ENCODE data around the gene DNM2.

GRCh38 chr19:10796653-10797052, 78.8 kb downstream of the DNM2 start:
- TF ChIP-seq CTCF (IDR thresholded peaks at IDR 0.05) (no peak), POLR2A (IDR thresholded peaks at IDR 0.05) (no peak)

Measured in suprapubic skin (tissue), 3 donors.